ENCODE data around the gene SETD2. TPM values are rescaled to one million over a fixed set of nuclear protein-coding genes. Genes with fewer than 3 reads are reported as not detected.
A peak's percentile ranks its signal among the peaks of the same experiment; 100 is the strongest.

The SETD2 gene
- total and polyA plus RNA-seq, 9 of the 15 experiments (the other 6 are each of a cell fraction or from before 2014, with no cell fraction given): 8.2 to 44.0 (median 33.6) TPM

DNA sequence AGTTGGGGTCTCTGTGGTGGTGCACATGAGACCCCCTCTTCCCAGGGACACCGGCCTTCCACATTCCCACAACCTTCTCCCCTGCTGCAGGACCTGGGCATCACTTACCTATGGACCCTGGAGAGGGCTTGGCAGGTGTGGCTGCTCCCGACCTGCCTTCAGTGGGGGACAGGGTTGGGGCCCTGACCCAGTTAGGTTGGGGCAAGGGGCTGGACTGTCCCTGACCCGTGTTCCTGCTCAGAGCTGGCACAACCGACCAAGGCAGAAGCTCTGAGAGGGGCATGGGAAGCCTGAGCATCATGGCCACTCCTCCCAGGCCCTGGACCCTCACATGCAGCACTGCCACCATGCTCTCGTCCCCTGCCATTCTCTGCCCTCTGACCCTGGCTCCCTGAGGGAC is 178.3 kb downstream of the SETD2 start:
- H3K9me1 ChIP-seq (ENCODE audit: control insufficient read depth, insufficient read depth, low read length): peaks cover 5% of the 10 kb centered on the region

More for the DNA sequence above, 178.3 kb downstream of the SETD2 start:
- in situ Hi-C loops (cut with MboI): no loop called here
- FAIRE-seq (no peak), DNase-seq (ENCODE audit: extremely low read depth in 1 of 4, low spot score in 3 of 4) (no peak), ATAC-seq (no peak)
- 83% methylated on average over 5 of the region's 5 CpGs for WGBS (ENCODE audit: insufficient coverage, low coverage, missing lambda C conversion rate)
- Histone ChIP-seq H3K27ac (ENCODE audit: extremely low read depth, low read depth, low read length) (peak overlapping the region; percentile 99; the same call in 1 of the 3 replicates), H3K4me1 (replicated peaks in 1 of 2; ENCODE audit: control insufficient read depth in 2 of 2, insufficient read depth in 2 of 2, low read length in 2 of 2) (peaks cover 41 to 72% of the 10 kb centered on the region in 2 experiments), H3K4me2 (ENCODE audit: insufficient read depth, low read length) (no peak overlapping the region), H3K36me3 (ENCODE audit: control insufficient read depth, insufficient read depth, low read length) (peaks cover 23% of the 10 kb centered on the region; the same call in 2 of the 3 replicates), H3K27me3 (ENCODE audit: control insufficient read depth in 2 of 2, insufficient read depth in 2 of 2, low read length in 2 of 2) (no peaks in the 10 kb centered on the region), H3K79me2 (ENCODE audit: control insufficient read depth, insufficient read depth, low read length) (peaks cover 62% of the 10 kb centered on the region), H3K9ac (ENCODE audit: insufficient read depth in 1 of 2, low read depth in 2 of 2, low read length in 2 of 2) (peak overlapping the region in 1 of 2 experiments; percentile 95; a peak in 2 of 4 replicates), H3K9me3 (replicated peaks; ENCODE audit: control insufficient read depth, insufficient read depth, low read depth, low read length) (no peaks in the 10 kb centered on the region), H3K4me3 (no peak overlapping the region), H4K20me1 (replicated peaks; ENCODE audit: control insufficient read depth, insufficient read depth, low read length) (no peaks in the 10 kb centered on the region), H2AFZ (ENCODE audit: low read depth, low read length) (no peak overlapping the region)
- no peak for TF ChIP-seq ZKSCAN8 (CRISPR knock-in tag; IDR thresholded peaks at IDR 0.05)
- no peak for TF ChIP-seq UBTF (IDR thresholded peaks at IDR 0.05; ENCODE audit: borderline replicate concordance in 1 of 2, low read depth in 2 of 2, low read length in 2 of 2)
- no peak for TF ChIP-seq ZNF780A (CRISPR knock-in tag; IDR thresholded peaks at IDR 0.05)
- 0 out of 2 replicates have a peak, but pooled peaks have one; percentile 8 for TF ChIP-seq POLR2G (IDR thresholded peaks at IDR 0.05; ENCODE audit: low read depth, low read length)
- TF ChIP-seq RBFOX2 (IDR thresholded peaks at IDR 0.05; ENCODE audit: low read depth, low read length): 0 out of 2 replicates have a peak, but pooled peaks have one; percentile 33
- CTCF ChIA-PET (ENCODE audit: low intra/inter-chr PET ratio): no interaction called here
- BruUV-seq (replicated peaks): no TSS peak
- intact Hi-C loops (cut with micrococcal nuclease): no loop called here
- POLR2A ChIA-PET: interaction anchor here (0.5 to 2.0 kb wide), 3 partner anchors 9 to 99 kb away, joined by 3 to 7 read pairs (median 3); no protein-coding TSS in a partner anchor
